ENCODE data around the gene NEO1. TPM values are rescaled to one million over a fixed set of nuclear protein-coding genes. Genes with fewer than 3 reads are reported as not detected.

NEO1 gene
- polyA plus RNA-seq, 1 donor from 2014 or later: 57.0 TPM

DNA sequence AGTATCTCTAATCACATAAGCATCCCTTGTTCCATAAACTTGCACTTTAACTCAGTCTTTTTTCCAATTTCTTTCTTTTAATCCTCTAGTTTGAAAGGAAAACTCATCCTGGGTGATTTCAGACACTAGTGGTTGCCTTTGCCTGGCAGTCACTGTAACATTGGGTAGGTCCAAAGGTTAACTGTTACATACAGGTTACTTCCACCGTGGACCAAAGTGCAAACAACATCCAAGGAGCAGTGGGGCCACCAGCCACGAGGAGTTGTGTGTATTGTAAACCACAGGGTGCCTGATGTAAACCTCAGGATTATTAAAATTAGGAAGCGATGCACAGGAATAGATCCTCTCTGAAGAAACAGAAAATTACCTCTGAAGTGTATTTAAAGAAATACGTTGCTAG is 241.5 kb downstream of the NEO1 start:
- Histone ChIP-seq H2AFZ (ENCODE audit: low read depth, low read length) (no peak overlapping the region), H3K79me2 (replicated peaks; ENCODE audit: insufficient read depth, low read length) (no peaks in the 10 kb centered on the region), H3K4me2 (ENCODE audit: low read length) (no peak overlapping the region), H4K20me1 (ENCODE audit: insufficient read depth) (no peaks in the 10 kb centered on the region), H3K9me2 (ENCODE audit: insufficient read depth, low read length) (no peaks in the 10 kb centered on the region), H3K27ac (ENCODE audit: low read length) (no peak overlapping the region), H3K9ac (ENCODE audit: low read length) (no peak overlapping the region), H3K4me3 (ENCODE audit: low read length) (no peak overlapping the region), H3K9me3 (ENCODE audit: low read length) (no peaks in the 10 kb centered on the region), H3K36me3 (ENCODE audit: insufficient read depth, low read length) (no peaks in the 10 kb centered on the region), H3K27me3 (ENCODE audit: insufficient read depth, low read depth, low read length) (no peaks in the 10 kb centered on the region), H3F3A (ENCODE audit: insufficient read depth, low read length, poor library complexity, severe bottlenecking) (no peaks in the 10 kb centered on the region)
- no peak for TF ChIP-seq POLR2AphosphoS5 (IDR thresholded peaks at IDR 0.05)
- TF ChIP-seq REST (IDR thresholded peaks at IDR 0.05; ENCODE audit: borderline replicate concordance): no peak
- TF ChIP-seq TAF1 (IDR thresholded peaks at IDR 0.05; ENCODE audit: low read depth): no peak
- TF ChIP-seq SMC3 (conservative IDR thresholded peaks at IDR 0.05; ENCODE audit: poor library complexity): no peak
- TF ChIP-seq EP300 (conservative IDR thresholded peaks at IDR 0.05; ENCODE audit: poor library complexity, severe bottlenecking): no peak

DNA sequence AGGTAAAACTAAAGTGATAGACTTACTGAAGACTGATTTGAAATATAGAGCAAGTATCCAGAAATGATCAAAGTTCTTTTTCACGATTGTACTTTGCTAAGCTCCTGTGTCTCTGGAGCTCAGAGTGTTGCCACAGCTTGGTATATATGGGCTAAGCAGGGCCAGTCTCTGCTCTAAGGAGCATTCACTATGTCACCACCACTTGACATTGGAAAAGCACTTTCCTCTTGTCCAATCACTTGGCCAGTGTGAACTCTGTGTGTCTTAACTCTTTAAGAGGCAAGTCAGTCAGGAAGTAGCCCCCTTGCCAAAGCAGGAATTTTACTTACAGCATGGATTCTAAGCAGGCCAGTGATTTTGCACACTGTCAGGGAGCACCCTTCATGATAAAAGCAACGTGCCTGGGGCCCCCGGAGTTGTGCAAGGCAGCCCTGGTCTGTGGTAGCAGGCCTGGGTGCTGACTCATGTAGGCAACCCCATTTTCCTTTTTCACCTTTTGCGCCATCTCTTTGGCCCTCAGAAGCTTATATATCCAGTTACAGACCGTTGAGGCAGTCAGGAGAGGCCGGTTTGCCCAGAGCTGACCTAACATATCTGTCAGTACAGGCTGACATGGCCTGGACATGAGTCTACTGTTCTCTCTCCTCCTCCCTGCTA is 243.5 kb downstream of the NEO1 start:
- Histone ChIP-seq H3F3A (ENCODE audit: insufficient read depth, low read length, poor library complexity, severe bottlenecking) (no peaks in the 10 kb centered on the region), H3K4me2 (ENCODE audit: low read length) (no peak overlapping the region), H3K9me3 (ENCODE audit: low read length) (no peaks in the 10 kb centered on the region), H3K27ac (ENCODE audit: low read length) (no peak overlapping the region), H4K20me1 (ENCODE audit: insufficient read depth) (no peaks in the 10 kb centered on the region), H3K9ac (ENCODE audit: low read length) (no peak overlapping the region), H2AFZ (ENCODE audit: low read depth, low read length) (no peak overlapping the region), H3K27me3 (ENCODE audit: insufficient read depth, low read depth, low read length) (no peaks in the 10 kb centered on the region), H3K4me3 (ENCODE audit: low read length) (no peak overlapping the region), H3K36me3 (ENCODE audit: insufficient read depth, low read length) (no peaks in the 10 kb centered on the region), H3K79me2 (replicated peaks; ENCODE audit: insufficient read depth, low read length) (no peaks in the 10 kb centered on the region), H3K9me2 (ENCODE audit: insufficient read depth, low read length) (no peaks in the 10 kb centered on the region)
- TF ChIP-seq REST (IDR thresholded peaks at IDR 0.05; ENCODE audit: borderline replicate concordance) (no peak), EZH2 (IDR thresholded peaks at IDR 0.05; ENCODE audit: borderline replicate concordance, insufficient read depth, low read length, poor library complexity, severe bottlenecking) (no peak), EP300 (conservative IDR thresholded peaks at IDR 0.05; ENCODE audit: poor library complexity, severe bottlenecking) (no peak), RAD21 (conservative IDR thresholded peaks at IDR 0.05) (no peak), TAF1 (IDR thresholded peaks at IDR 0.05; ENCODE audit: low read depth) (no peak), POLR2AphosphoS5 (IDR thresholded peaks at IDR 0.05) (no peak), SMC3 (conservative IDR thresholded peaks at IDR 0.05; ENCODE audit: poor library complexity) (no peak), MXI1 (conservative IDR thresholded peaks at IDR 0.05; ENCODE audit: poor library complexity, severe bottlenecking) (no peak)
- TF ChIP-seq, protein P1, sequence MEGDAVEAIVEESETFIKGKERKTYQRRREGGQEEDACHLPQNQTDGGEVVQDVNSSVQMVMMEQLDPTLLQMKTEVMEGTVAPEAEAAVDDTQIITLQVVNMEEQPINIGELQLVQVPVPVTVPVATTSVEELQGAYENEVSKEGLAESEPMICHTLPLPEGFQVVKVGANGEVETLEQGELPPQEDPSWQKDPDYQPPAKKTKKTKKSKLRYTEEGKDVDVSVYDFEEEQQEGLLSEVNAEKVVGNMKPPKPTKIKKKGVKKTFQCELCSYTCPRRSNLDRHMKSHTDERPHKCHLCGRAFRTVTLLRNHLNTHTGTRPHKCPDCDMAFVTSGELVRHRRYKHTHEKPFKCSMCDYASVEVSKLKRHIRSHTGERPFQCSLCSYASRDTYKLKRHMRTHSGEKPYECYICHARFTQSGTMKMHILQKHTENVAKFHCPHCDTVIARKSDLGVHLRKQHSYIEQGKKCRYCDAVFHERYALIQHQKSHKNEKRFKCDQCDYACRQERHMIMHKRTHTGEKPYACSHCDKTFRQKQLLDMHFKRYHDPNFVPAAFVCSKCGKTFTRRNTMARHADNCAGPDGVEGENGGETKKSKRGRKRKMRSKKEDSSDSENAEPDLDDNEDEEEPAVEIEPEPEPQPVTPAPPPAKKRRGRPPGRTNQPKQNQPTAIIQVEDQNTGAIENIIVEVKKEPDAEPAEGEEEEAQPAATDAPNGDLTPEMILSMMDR (IDR thresholded peaks at IDR 0.05; ENCODE audit: poor library complexity, severe bottlenecking): no peak

Measured in neural cell (in vitro differentiated cells).